Breast epithelium (tissue), 4 donors: Measurements from ENCODE around the gene NDUFV2. TPM values are rescaled to one million over a fixed set of nuclear protein-coding genes. Genes with fewer than 3 reads are reported as not detected.

Experiments used
- DNase-seq, 2 donors: peaks; one replicate each; pipeline ENCODE4 v3.0.0-alpha.2; 2019; ENCODE audit warnings: low spot score in 2 of 2
- H3K27ac ChIP-seq, 2 donors: fragments of 200-600 bp; sonication (generic) in 1 of 2; one replicate each; pipeline ENCODE4 v1.5.1; 2016 to 2019; ENCODE audit warnings: mild to moderate bottlenecking in 1 of 2
- H3K27me3 ChIP-seq, 2 donors: fragments of 200-600 bp; sonication (generic) in 1 of 2; one replicate each; pipeline versions ENCODE4 v1.5.1 to v1.6.0; 2017 to 2019; ENCODE audit warnings: control low read depth in 1 of 2, mild to moderate bottlenecking in 1 of 2
- H3K36me3 ChIP-seq: fragments of 200-600 bp; one replicate; pipeline ENCODE4 v1.5.1; 2019
- H3K4me1 ChIP-seq, 2 donors: fragments of 200-600 bp; sonication (generic); one replicate each; pipeline ENCODE4 v1.5.1; 2016 to 2019; ENCODE audit warnings: control low read depth in 1 of 2
- H3K4me3 ChIP-seq, 3 donors: fragments of 200-600 bp; sonication (generic); 1 replicate in 2 of 3; 2 replicates in 1 of 3; pipeline ENCODE4 v1.5.1; 2016 to 2019; ENCODE audit warnings: mild to moderate bottlenecking in 3 of 3, moderate library complexity in 2 of 3
- H3K9me3 ChIP-seq, 2 donors: fragments of 200-600 bp; sonication (generic) in 1 of 2; one replicate each; pipeline ENCODE4 v1.5.1; 2016 to 2019; ENCODE audit warnings: control low read depth in 1 of 2
- CTCF ChIP-seq, 3 donors: fragments of 450-650 bp; IDR thresholded peaks; one replicate each; pipeline ENCODE4 v1.5.1; 2016 to 2017; ENCODE audit warnings: antibody characterized with exemption in 3 of 3, mild to moderate bottlenecking in 3 of 3, moderate library complexity in 3 of 3
- POLR2A ChIP-seq: fragments of 450-650 bp; IDR thresholded peaks from one replicate; pipeline ENCODE4 v1.6.1; 2016; ENCODE audit warnings: antibody characterized with exemption, mild to moderate bottlenecking, moderate library complexity
- POLR2AphosphoS5 ChIP-seq, 3 donors: sonication (generic); formaldehyde crosslinking; IDR thresholded peaks; one replicate each; pipeline ENCODE4 v1.6.1; 2017; ENCODE audit warnings: antibody characterized with exemption in 3 of 3
- intact Hi-C: fragments of 100-400 bp; cut with DNase I; formaldehyde crosslinking; loops from one replicate; pipeline ENCODE4 v1.15.1; 2023; ENCODE audit warnings: low total_unique reads
- total RNA-seq, 3 donors: library from RNA; depleted of rRNA; stranded (reverse); fragments of >200 nt; gene quantifications; one replicate each; pipeline ENCODE4 v1.1.0, GENCODE V29; 2016

The NDUFV2 gene
- total RNA-seq, 3 donors from 2014 or later: 106 to 116 (median 113) TPM

- Histone ChIP-seq H3K4me1 (peaks cover 9 to 25% of the 10 kb centered on the region in 2 donors), H3K9me3 (no peaks in the 10 kb centered on the region), H3K4me3 (peak overlapping the region; percentile 84 to 92 (median 88)), H3K27ac (peak overlapping the region; percentile 74 to 98), H3K27me3 (no peaks in the 10 kb centered on the region), H3K36me3 (no peaks in the 10 kb centered on the region)
- TF ChIP-seq POLR2AphosphoS5 (IDR thresholded peaks at IDR 0.05) (no peak), POLR2A (no peak)
- no peak for DNase-seq
- intact Hi-C loops: loop anchor here (10.0 kb wide), 1 partner anchor 75 kb away; no protein-coding TSS in a partner anchor
Measured at GRCh38 chr18:9139400-9140039, 37.0 kb downstream of the NDUFV2 start.

- DNase-seq: no peak
- peaks cover 9 to 27% of the 10 kb centered on the region in 2 donors for H3K4me1 ChIP-seq
- no peaks in the 10 kb centered on the region for H3K9me3 ChIP-seq
- H3K36me3 ChIP-seq: no peaks in the 10 kb centered on the region
- TF ChIP-seq POLR2AphosphoS5 (IDR thresholded peaks at IDR 0.05) (no peak), POLR2A (no peak), CTCF (IDR thresholded peaks at IDR 0.05) (no peak)
- peak overlapping the region; percentile 74 to 98 for H3K27ac ChIP-seq
- no peaks in the 10 kb centered on the region for H3K27me3 ChIP-seq
- intact Hi-C loops: loop anchor here (10.0 kb wide), 1 partner anchor 76 kb away; no protein-coding TSS in a partner anchor
- peak overlapping the region in 2 of 3 donors; percentile 0 to 92 for H3K4me3 ChIP-seq
Measured at GRCh38 chr18:9140381-9140780, 37.9 kb downstream of the NDUFV2 start.

- Histone ChIP-seq H3K4me1 (peaks cover 9 to 31% of the 10 kb centered on the region in 2 donors), H3K4me3 (peak overlapping the region in 1 of 3 donors; percentile 92)
Measured at GRCh38 chr18:9140984-9141383, 38.5 kb downstream of the NDUFV2 start.

GRCh38 chr18:9146224-9146623, 43.7 kb downstream of the NDUFV2 start:
- no peaks in the 10 kb centered on the region for H3K36me3 ChIP-seq
- H3K9me3 ChIP-seq: no peaks in the 10 kb centered on the region
- no peaks in the 10 kb centered on the region for H3K27me3 ChIP-seq
- intact Hi-C loops: loop anchor here (10.0 kb wide), 1 partner anchor 81 kb away; no protein-coding TSS in a partner anchor
- no peak for DNase-seq
- TF ChIP-seq POLR2AphosphoS5 (IDR thresholded peaks at IDR 0.05) (no peak), POLR2A (no peak), CTCF (IDR thresholded peaks at IDR 0.05) (no peak)
- peak overlapping the region in 1 of 2 donors; percentile 41 for H3K27ac ChIP-seq
- peaks cover 0 to 28% of the 10 kb centered on the region in 2 donors for H3K4me1 ChIP-seq
- no peak overlapping the region for H3K4me3 ChIP-seq

More at GRCh38 chr18:9140984-9141383, 38.5 kb downstream of the NDUFV2 start:
- Histone ChIP-seq H3K27ac (peak overlapping the region; percentile 74 to 98), H3K27me3 (no peaks in the 10 kb centered on the region), H3K9me3 (no peaks in the 10 kb centered on the region), H3K36me3 (no peaks in the 10 kb centered on the region)
- intact Hi-C loops: loop anchor here (10.0 kb wide), 1 partner anchor 76 kb away; no protein-coding TSS in a partner anchor
- DNase-seq: no peak
- no peak for TF ChIP-seq POLR2A
- TF ChIP-seq POLR2AphosphoS5 (IDR thresholded peaks at IDR 0.05): no peak
- no peak for TF ChIP-seq CTCF (IDR thresholded peaks at IDR 0.05)

- Histone ChIP-seq H3K27ac (peak overlapping the region in 1 of 2 donors; percentile 48), H3K27me3 (no peaks in the 10 kb centered on the region), H3K4me1 (peaks cover 0 to 21% of the 10 kb centered on the region in 2 donors), H3K9me3 (no peaks in the 10 kb centered on the region), H3K4me3 (no peak overlapping the region), H3K36me3 (no peaks in the 10 kb centered on the region)
- no peak for TF ChIP-seq POLR2AphosphoS5 (IDR thresholded peaks at IDR 0.05)
- TF ChIP-seq CTCF (IDR thresholded peaks at IDR 0.05): peak in 2 of 3 donors; percentile 60 to 81
- no peak for DNase-seq
- intact Hi-C loops: loop anchor here (10.0 kb wide), 1 partner anchor 83 kb away; no protein-coding TSS in a partner anchor
Measured at GRCh38 chr18:9147440-9148202, 45.1 kb downstream of the NDUFV2 start.
